GM12872 (cell line): ENCODE measurements around the gene KIF6.

Experiments used
- CTCF ChIP-seq: IDR thresholded peaks from 3 replicates; pipeline ENCODE4 v1.5.1; 2011; ENCODE audit warnings: low read depth, mild to moderate bottlenecking, low read length, moderate library complexity; ENCODE audit not compliant: insufficient read depth

KIF6 gene

GRCh38 chr6:39507331-39507998 is 217.7 kb downstream of the KIF6 start:
- no peak for TF ChIP-seq CTCF

- TF ChIP-seq CTCF: no peak
Observed at GRCh38 chr6:39499053-39499452, 226.2 kb downstream of the KIF6 start.

- TF ChIP-seq CTCF: no peak
Observed at GRCh38 chr6:39498096-39498495, 227.1 kb downstream of the KIF6 start.

- TF ChIP-seq CTCF: no peak
Observed at GRCh38 chr6:39496915-39497314, 228.3 kb downstream of the KIF6 start.

GRCh38 chr6:39496456-39496855 is 228.8 kb downstream of the KIF6 start:
- TF ChIP-seq CTCF: no peak

GRCh38 chr6:39495640-39496039 is 229.6 kb downstream of the KIF6 start:
- no peak for TF ChIP-seq CTCF

GRCh38 chr6:39494998-39495397 is 230.2 kb downstream of the KIF6 start:
- no peak for TF ChIP-seq CTCF

- no peak for TF ChIP-seq CTCF
Observed at GRCh38 chr6:39493777-39494176, 231.4 kb downstream of the KIF6 start.
